GM12878 (cell line): ENCODE measurements around the gene RNF220.

ENCODE experiments used
- CTCF ChIP-seq, 3 experiments: IDR thresholded peaks in 2 of 3; conservative IDR thresholded peaks in 1 of 3; 2 replicates each; pipeline ENCODE4 v1.5.1; 2011; ENCODE audit warnings: low read depth in 3 of 3, low read length in 3 of 3, mild to moderate bottlenecking in 3 of 3, control low read depth in 2 of 3, moderate library complexity in 2 of 3, inconsistent platforms in 1 of 3, mixed read lengths in 1 of 3; ENCODE audit not compliant: control insufficient read depth in 2 of 3, insufficient read depth in 1 of 3; ENCODE audit errors: extremely low read depth in 1 of 3
- KDM1A ChIP-seq: fragments of 200-600 bp; sonication (generic); IDR thresholded peaks from 2 replicates; pipeline ENCODE4 v1.6.1; 2016; ENCODE audit warnings: borderline replicate concordance
- POLR2A ChIP-seq: IDR thresholded peaks from 2 replicates; pipeline ENCODE4 v1.6.1; 2011; ENCODE audit warnings: low read depth, mild to moderate bottlenecking, low read length
- RFX5 ChIP-seq: IDR thresholded peaks from 2 replicates; pipeline ENCODE4 v1.6.1; 2011; ENCODE audit warnings: low read depth, low read length, improper control_type of control experiment
- SREBF2 ChIP-seq: IDR thresholded peaks from 2 replicates; pipeline ENCODE4 v1.6.1; 2012; ENCODE audit warnings: mild to moderate bottlenecking, low read length
- ZBED1 ChIP-seq: IDR thresholded peaks from 2 replicates; pipeline ENCODE4 v1.6.1; 2016; ENCODE audit warnings: borderline replicate concordance

DNA sequence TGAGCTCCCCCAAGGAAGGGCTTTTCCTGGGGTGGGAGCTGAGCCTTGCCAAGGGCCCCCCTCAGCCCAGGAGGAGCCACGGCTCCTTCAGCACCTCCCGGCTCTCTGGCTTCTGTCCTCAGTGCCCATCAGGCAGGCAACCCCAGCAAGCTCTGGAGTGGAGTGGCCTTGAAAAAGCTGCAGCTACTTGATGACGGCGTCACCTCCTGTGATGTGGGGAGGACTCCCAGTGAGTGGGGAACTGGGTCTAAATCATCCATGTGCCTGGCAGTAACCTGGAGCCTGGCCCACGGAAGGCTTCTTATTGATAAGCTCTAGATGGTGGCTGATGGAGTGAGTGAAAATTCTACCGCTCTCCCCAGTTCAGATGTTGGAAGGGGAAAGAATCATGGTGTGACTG is 154.9 kb downstream of the RNF220 start:
- TF ChIP-seq CTCF (IDR thresholded peaks at IDR 0.05 in 2 of 3, conservative IDR thresholded peaks at IDR 0.05 in 1 of 3; ENCODE audit: control insufficient read depth in 2 of 3, extremely low read depth in 1 of 3, insufficient read depth in 1 of 3, low read depth in 3 of 3, low read length in 3 of 3) (no peak), POLR2A (no peak), SREBF2 (no peak), RFX5 (no peak), ZBED1 (no peak), KDM1A (no peak)
